GM23248 (cell line): Measurements from ENCODE around the gene CACNA1C. TPM values are rescaled to one million over a fixed set of nuclear protein-coding genes. Genes with fewer than 3 reads are reported as not detected.

Experiments used
- DNase-seq: peaks from one replicate; pipeline ENCODE4 v3.0.0-alpha.2; 2015
- H2AFZ ChIP-seq: fragments of 200-600 bp; sonication (generic); 2 replicates; pipeline ENCODE4 v1.6.1; 2016; ENCODE audit warnings: antibody characterized with exemption
- H3F3A ChIP-seq: fragments of 200-600 bp; sonication (generic); 2 replicates; pipeline ENCODE4 v1.6.1; 2016; ENCODE audit warnings: mild to moderate bottlenecking, antibody characterized with exemption, mixed run types; ENCODE audit not compliant: insufficient read depth
- H3K27ac ChIP-seq: fragments of 200-600 bp; sonication (generic); 2 replicates; pipeline ENCODE4 v1.5.1; 2016; ENCODE audit warnings: mild to moderate bottlenecking
- H3K27me3 ChIP-seq: fragments of 200-600 bp; sonication (generic); replicated peaks from 2 replicates; pipeline ENCODE4 v1.6.1; 2016; ENCODE audit warnings: mild to moderate bottlenecking; ENCODE audit not compliant: insufficient read depth
- H3K36me3 ChIP-seq: fragments of 200-600 bp; sonication (generic); 2 replicates; pipeline ENCODE4 v1.6.1; 2016; ENCODE audit warnings: low read depth, mild to moderate bottlenecking
- H3K4me1 ChIP-seq: fragments of 200-600 bp; sonication (generic); 2 replicates; pipeline ENCODE4 v1.6.1; 2016; ENCODE audit warnings: mild to moderate bottlenecking; ENCODE audit not compliant: insufficient read depth
- H3K4me2 ChIP-seq: fragments of 200-600 bp; sonication (generic); one replicate; pipeline ENCODE4 v1.6.1; 2016; ENCODE audit warnings: mild to moderate bottlenecking; ENCODE audit not compliant: unreplicated experiment
- H3K4me3 ChIP-seq: fragments of 200-600 bp; sonication (generic); 2 replicates; pipeline ENCODE4 v1.5.1; 2016; ENCODE audit warnings: mild to moderate bottlenecking
- H3K79me2 ChIP-seq: fragments of 200-600 bp; sonication (generic); 2 replicates; pipeline ENCODE4 v1.6.1; 2016; ENCODE audit warnings: mild to moderate bottlenecking; ENCODE audit not compliant: insufficient read depth
- H3K9ac ChIP-seq: fragments of 200-600 bp; sonication (generic); 2 replicates; pipeline ENCODE4 v1.6.1; 2016; ENCODE audit warnings: mild to moderate bottlenecking
- H3K9me2 ChIP-seq: fragments of 200-600 bp; sonication (generic); 2 replicates; pipeline ENCODE4 v1.6.1; 2016; ENCODE audit warnings: mixed run types, mild to moderate bottlenecking, moderate library complexity; ENCODE audit not compliant: insufficient read depth
- H3K9me3 ChIP-seq: fragments of 200-600 bp; sonication (generic); one replicate; pipeline ENCODE4 v1.6.1; 2017; ENCODE audit warnings: low read depth
- H4K20me1 ChIP-seq: fragments of 200-600 bp; sonication (generic); 2 replicates; pipeline ENCODE4 v1.6.0; 2016; ENCODE audit not compliant: insufficient read depth
- EZH2 ChIP-seq: fragments of 200-600 bp; sonication (generic); IDR thresholded peaks from 2 replicates; pipeline ENCODE4 v1.6.1; 2018; ENCODE audit warnings: antibody characterized with exemption, mild to moderate bottlenecking; ENCODE audit not compliant: insufficient read depth, poor library complexity, severe bottlenecking
- EZH2phosphoT487 ChIP-seq: fragments of 200-600 bp; sonication (generic); IDR thresholded peaks from 2 replicates; pipeline ENCODE4 v1.6.1; 2018; ENCODE audit warnings: antibody characterized with exemption, moderate library complexity, mild to moderate bottlenecking, low read depth; ENCODE audit not compliant: insufficient read depth
- WGBS, 2 experiments: methylation state at CpG; one replicate each; pipeline ENCODE4 v1.1.6; 2015 to 2017; ENCODE audit warnings: low lambda C conversion rate in 2 of 2, low coverage in 1 of 2; ENCODE audit errors: missing lambda C conversion rate in 2 of 2; 5-methylcytosine and 5-hydroxymethylcytosine counted together
- in situ Hi-C: fragments of 300-500 bp; cut with MboI; formaldehyde crosslinking; loops from 2 replicates; pipeline ENCODE4 v1.15.0; 2020
- polyA plus RNA-seq: library from polyadenylated mRNA; unstranded; fragments of >200 nt; fragmentation: Nextera tagmentation; extraction: Ambion mirVana; gene quantifications from 2 replicates; pipeline ENCODE4 v1.2.1, GENCODE V29; 2016
- total RNA-seq: library from RNA; depleted of rRNA; stranded (reverse); fragments of >200 nt; shearing (Covaris generic); gene quantifications from 2 replicates; pipeline ENCODE4 v1.2.3, GENCODE V29; 2014

Gene CACNA1C
- total and polyA plus RNA-seq, 2 experiments from 2014 or later, result 4.9 to 11.5 TPM

DNA sequence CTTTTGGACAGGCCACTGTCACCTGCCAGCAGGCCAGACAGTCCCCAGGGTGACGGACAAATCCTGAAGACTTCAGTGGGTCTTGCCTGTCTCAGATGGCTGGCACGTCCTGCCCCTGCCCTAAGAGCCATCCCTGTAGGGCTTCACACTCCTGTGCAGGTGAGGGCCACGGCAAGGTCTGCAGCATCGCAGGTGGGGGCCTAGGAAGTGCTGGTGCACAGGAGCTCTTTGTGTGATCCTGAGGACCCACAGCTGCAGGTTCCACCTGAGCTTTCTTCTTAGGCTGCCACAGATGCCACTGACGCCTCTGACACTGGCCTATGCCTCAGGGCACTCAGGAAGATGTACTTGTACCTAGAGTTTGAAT is 633.5 kb downstream of the CACNA1C start:
- Histone ChIP-seq H3K9me2 (no peaks in the 10 kb centered on the region), H3K79me2 (no peaks in the 10 kb centered on the region), H2AFZ (no peak overlapping the region), H3K9ac (no peak overlapping the region), H3K36me3 (peaks cover 10% of the 10 kb centered on the region; the same call in 1 of the 2 replicates), H3F3A (no peaks in the 10 kb centered on the region), H4K20me1 (no peaks in the 10 kb centered on the region), H3K27me3 (no peaks in the 10 kb centered on the region), H3K4me1 (no peaks in the 10 kb centered on the region), H3K27ac (no peak overlapping the region), H3K9me3 (no peaks in the 10 kb centered on the region), H3K4me3 (no peak overlapping the region), H3K4me2 (no peak overlapping the region)
- in situ Hi-C loops, result no loop called here
- no peak for DNase-seq
- WGBS, 2 experiments, result 92 to 98% methylated on average over 4 to 5 of the region's 5 CpGs
- no peak for TF ChIP-seq EZH2
- no peak for TF ChIP-seq EZH2phosphoT487

DNA sequence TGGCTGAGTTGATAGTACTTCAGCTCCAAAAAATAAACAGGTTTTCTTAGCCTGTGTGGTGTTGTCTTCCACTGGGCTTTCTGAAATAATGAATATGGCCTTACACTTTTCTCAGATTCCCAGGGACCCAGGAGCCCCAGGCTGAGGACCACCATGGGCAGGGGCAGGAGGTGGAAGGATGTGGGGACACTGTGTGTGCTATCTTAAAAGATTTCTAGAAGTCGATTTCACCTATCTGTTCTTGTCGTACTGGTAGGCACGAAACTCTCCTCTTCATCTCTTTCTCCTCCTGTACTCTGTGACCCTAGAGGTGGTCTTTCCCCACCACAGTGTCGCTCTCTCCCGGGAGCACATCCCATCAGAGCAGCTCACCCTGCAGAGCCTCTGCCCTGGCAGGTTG is 634.3 kb downstream of the CACNA1C start:
- in situ Hi-C loops, result no loop called here

DNA sequence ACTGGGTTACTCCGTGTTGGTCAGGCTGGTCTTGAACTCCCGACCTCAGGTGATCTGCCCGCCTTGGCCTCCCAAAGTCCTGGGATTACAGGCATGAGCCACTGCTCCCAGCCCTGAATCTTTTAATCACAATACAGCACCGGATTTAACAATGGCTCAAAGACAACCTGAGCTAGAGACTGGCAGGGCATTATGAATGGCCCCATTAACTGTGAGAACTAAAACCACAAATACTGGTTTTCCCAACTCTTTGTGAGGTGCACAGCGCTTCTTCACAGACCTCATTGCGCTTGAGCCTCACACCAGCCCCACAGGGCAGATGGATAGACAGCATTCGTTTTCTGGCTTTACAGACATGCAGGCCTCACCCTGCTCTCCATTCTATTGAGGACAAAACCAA is 634.9 kb downstream of the CACNA1C start:
- TF ChIP-seq EZH2phosphoT487 (no peak), EZH2 (no peak)

More for the DNA sequence above, 634.3 kb downstream of the CACNA1C start:
- Histone ChIP-seq H3K36me3 (peaks cover 10% of the 10 kb centered on the region; the same call in 1 of the 2 replicates), H3K4me3 (no peak overlapping the region), H3K27ac (no peak overlapping the region), H2AFZ (no peak overlapping the region), H4K20me1 (no peaks in the 10 kb centered on the region), H3K79me2 (no peaks in the 10 kb centered on the region), H3K9me3 (no peaks in the 10 kb centered on the region), H3K4me1 (no peaks in the 10 kb centered on the region), H3K9ac (no peak overlapping the region), H3K9me2 (no peaks in the 10 kb centered on the region), H3K4me2 (no peak overlapping the region), H3F3A (no peaks in the 10 kb centered on the region), H3K27me3 (no peaks in the 10 kb centered on the region)
- no peak for TF ChIP-seq EZH2
- no peak for TF ChIP-seq EZH2phosphoT487
- no peak for DNase-seq
- WGBS, 2 experiments, result 94 to 96% methylated on average over 5 of the region's 5 CpGs

DNA sequence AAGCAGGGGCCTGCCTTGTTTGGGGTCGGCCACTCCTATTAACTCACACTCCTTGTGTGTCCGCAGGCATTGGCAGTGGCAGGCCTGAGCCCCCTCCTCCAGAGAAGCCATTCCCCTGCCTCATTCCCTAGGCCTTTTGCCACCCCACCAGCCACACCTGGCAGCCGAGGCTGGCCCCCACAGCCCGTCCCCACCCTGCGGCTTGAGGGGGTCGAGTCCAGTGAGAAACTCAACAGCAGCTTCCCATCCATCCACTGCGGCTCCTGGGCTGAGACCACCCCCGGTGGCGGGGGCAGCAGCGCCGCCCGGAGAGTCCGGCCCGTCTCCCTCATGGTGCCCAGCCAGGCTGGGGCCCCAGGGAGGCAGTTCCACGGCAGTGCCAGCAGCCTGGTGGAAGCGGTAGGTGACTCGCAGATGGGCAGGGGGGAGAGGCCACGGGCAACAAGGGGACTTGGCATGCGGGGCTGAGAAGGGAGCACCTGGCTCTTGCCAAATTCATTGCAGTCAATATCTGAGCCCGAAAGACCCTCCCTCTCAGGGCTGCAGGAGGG is 635.7 kb downstream of the CACNA1C start:
- Histone ChIP-seq H3F3A (no peaks in the 10 kb centered on the region), H3K27me3 (no peaks in the 10 kb centered on the region), H3K4me3 (no peak overlapping the region), H4K20me1 (no peaks in the 10 kb centered on the region), H3K36me3 (peaks cover 5% of the 10 kb centered on the region; the same call in 1 of the 2 replicates), H3K27ac (no peak overlapping the region), H3K9me2 (no peaks in the 10 kb centered on the region), H3K9me3 (no peaks in the 10 kb centered on the region), H3K79me2 (no peaks in the 10 kb centered on the region), H3K9ac (no peak overlapping the region), H3K4me2 (no peak overlapping the region), H3K4me1 (no peaks in the 10 kb centered on the region), H2AFZ (no peak overlapping the region)
- 85 to 90% methylated on average over 18 to 20 of the region's 20 CpGs for WGBS, 2 experiments
- TF ChIP-seq EZH2 (no peak), EZH2phosphoT487 (no peak)
- no peak for DNase-seq
- in situ Hi-C loops, result no loop called here

More for the DNA sequence above, 634.9 kb downstream of the CACNA1C start:
- no peak for DNase-seq
- no peak overlapping the region for H3K4me3 ChIP-seq
- WGBS, 2 experiments, result 93 to 94% methylated on average over 4 to 7 of the region's 7 CpGs
- no peaks in the 10 kb centered on the region for H3K79me2 ChIP-seq
- H4K20me1 ChIP-seq, result no peaks in the 10 kb centered on the region
- H3K27me3 ChIP-seq, result no peaks in the 10 kb centered on the region
- H3K9me3 ChIP-seq, result no peaks in the 10 kb centered on the region
- in situ Hi-C loops, result no loop called here
- no peaks in the 10 kb centered on the region for H3F3A ChIP-seq
- H3K4me1 ChIP-seq, result no peaks in the 10 kb centered on the region
- H3K27ac ChIP-seq, result no peak overlapping the region
- H3K36me3 ChIP-seq, result peaks cover 10% of the 10 kb centered on the region; the same call in 1 of the 2 replicates
- H3K4me2 ChIP-seq, result no peak overlapping the region
- no peak overlapping the region for H2AFZ ChIP-seq
- H3K9ac ChIP-seq, result no peak overlapping the region
- H3K9me2 ChIP-seq, result no peaks in the 10 kb centered on the region
